22Rv1 (cell line): ENCODE data around the gene NOXRED1.

Experiments used
- ZFX ChIP-seq: fragments of 450-650 bp; IDR thresholded peaks from 2 replicates; pipeline ENCODE4 v1.6.1; 2017; ENCODE audit warnings: antibody characterized with exemption, borderline replicate concordance
- TF ChIP-seq, protein P1 (sequence below): fragments of 450-650 bp; IDR thresholded peaks from 2 replicates; pipeline ENCODE4 v1.5.1; 2017; ENCODE audit warnings: mild to moderate bottlenecking

- no peak for TF ChIP-seq ZFX
- TF ChIP-seq, protein P1, sequence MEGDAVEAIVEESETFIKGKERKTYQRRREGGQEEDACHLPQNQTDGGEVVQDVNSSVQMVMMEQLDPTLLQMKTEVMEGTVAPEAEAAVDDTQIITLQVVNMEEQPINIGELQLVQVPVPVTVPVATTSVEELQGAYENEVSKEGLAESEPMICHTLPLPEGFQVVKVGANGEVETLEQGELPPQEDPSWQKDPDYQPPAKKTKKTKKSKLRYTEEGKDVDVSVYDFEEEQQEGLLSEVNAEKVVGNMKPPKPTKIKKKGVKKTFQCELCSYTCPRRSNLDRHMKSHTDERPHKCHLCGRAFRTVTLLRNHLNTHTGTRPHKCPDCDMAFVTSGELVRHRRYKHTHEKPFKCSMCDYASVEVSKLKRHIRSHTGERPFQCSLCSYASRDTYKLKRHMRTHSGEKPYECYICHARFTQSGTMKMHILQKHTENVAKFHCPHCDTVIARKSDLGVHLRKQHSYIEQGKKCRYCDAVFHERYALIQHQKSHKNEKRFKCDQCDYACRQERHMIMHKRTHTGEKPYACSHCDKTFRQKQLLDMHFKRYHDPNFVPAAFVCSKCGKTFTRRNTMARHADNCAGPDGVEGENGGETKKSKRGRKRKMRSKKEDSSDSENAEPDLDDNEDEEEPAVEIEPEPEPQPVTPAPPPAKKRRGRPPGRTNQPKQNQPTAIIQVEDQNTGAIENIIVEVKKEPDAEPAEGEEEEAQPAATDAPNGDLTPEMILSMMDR, result no peak
Observed at GRCh38 chr14:77347751-77348150, 75.6 kb downstream of the NOXRED1 start.
